Measurements from ENCODE around the gene MRTFA.

DNA sequence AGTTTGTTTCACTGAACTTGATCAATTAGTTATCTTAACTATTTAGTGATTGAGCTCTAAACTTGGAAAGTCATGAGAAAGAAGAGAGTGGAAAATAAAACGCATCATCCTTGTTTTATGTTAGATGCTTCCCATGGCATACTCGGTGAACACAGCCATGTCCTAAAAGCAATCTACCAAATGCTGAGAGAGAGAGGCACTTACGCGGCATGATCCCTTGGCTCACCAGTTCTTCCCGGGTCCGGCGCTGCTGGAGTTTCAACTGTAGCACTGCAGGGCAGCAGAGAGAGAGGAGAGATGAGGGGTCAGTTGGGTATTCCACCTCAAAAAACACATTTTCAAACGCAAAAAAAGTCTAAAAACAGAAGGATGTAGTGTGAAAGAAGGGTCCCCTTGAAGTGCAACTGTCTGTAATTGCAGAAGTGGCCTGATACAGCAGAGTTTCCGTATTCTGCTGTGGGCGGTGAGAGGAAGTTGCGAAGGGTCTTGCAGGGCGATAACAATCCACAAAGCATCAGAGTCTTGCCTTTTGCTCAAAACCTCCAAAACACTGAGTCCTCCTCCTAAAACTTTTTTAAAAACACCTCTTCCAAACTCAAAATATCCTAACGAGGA is 173.4 kb downstream of the MRTFA start:
- TF ChIP-seq, protein P1, sequence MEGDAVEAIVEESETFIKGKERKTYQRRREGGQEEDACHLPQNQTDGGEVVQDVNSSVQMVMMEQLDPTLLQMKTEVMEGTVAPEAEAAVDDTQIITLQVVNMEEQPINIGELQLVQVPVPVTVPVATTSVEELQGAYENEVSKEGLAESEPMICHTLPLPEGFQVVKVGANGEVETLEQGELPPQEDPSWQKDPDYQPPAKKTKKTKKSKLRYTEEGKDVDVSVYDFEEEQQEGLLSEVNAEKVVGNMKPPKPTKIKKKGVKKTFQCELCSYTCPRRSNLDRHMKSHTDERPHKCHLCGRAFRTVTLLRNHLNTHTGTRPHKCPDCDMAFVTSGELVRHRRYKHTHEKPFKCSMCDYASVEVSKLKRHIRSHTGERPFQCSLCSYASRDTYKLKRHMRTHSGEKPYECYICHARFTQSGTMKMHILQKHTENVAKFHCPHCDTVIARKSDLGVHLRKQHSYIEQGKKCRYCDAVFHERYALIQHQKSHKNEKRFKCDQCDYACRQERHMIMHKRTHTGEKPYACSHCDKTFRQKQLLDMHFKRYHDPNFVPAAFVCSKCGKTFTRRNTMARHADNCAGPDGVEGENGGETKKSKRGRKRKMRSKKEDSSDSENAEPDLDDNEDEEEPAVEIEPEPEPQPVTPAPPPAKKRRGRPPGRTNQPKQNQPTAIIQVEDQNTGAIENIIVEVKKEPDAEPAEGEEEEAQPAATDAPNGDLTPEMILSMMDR (IDR thresholded peaks at IDR 0.05), result no peak
- no peak for TF ChIP-seq EP300 (IDR thresholded peaks at IDR 0.05; ENCODE audit: low read depth)
- TF ChIP-seq POLR2A (IDR thresholded peaks at IDR 0.05), result peak; percentile 44
